Effector memory CD8-positive, alpha-beta T cell (primary cell): ENCODE measurements around the gene WNK4.
A peak's percentile ranks its signal among the peaks of the same experiment; 100 is the strongest.
"Not testable (repeated sequence)": the region's sequence is repeated elsewhere in the genome, so short reads cannot be mapped to it uniquely, and the experiment has no call there.

ENCODE experiments used
- ATAC-seq: fragments of 150-1000 bp; cut with Tn5 transposase; replicated peaks from 2 replicates; pipeline ENCODE4 v1.10.0; 2021; ENCODE audit warnings: mild to moderate bottlenecking, moderate library complexity
- DNase-seq, 3 experiments: peaks; one replicate each; pipeline ENCODE4 v3.0.0; 2021
- H3K27ac Mint-ChIP-seq, 2 donors: one replicate each; pipeline ENCODE4 v1.8.0; 2022; ENCODE audit warnings: mild to moderate bottlenecking in 2 of 2, mixed read lengths in 2 of 2, moderate library complexity in 2 of 2
- H3K27me3 Mint-ChIP-seq, 2 donors: one replicate each; pipeline ENCODE4 v1.8.0; 2022; ENCODE audit warnings: mixed read lengths in 2 of 2
- H3K36me3 Mint-ChIP-seq: one replicate; pipeline ENCODE4 v1.8.0; 2022; ENCODE audit warnings: mild to moderate bottlenecking, moderate library complexity, mixed read lengths; ENCODE audit not compliant: insufficient read depth
- H3K4me1 Mint-ChIP-seq, 2 donors: one replicate each; pipeline ENCODE4 v1.8.0; 2022; ENCODE audit warnings: low read depth in 2 of 2, mixed read lengths in 2 of 2
- H3K4me3 Mint-ChIP-seq, 2 donors: one replicate each; pipeline ENCODE4 v1.8.0; 2022; ENCODE audit warnings: mild to moderate bottlenecking in 2 of 2, mixed read lengths in 2 of 2, moderate library complexity in 2 of 2
- H3K9me3 Mint-ChIP-seq, 2 donors: one replicate each; pipeline ENCODE4 v1.8.0; 2022; ENCODE audit warnings: mixed read lengths in 2 of 2

Gene WNK4

DNA sequence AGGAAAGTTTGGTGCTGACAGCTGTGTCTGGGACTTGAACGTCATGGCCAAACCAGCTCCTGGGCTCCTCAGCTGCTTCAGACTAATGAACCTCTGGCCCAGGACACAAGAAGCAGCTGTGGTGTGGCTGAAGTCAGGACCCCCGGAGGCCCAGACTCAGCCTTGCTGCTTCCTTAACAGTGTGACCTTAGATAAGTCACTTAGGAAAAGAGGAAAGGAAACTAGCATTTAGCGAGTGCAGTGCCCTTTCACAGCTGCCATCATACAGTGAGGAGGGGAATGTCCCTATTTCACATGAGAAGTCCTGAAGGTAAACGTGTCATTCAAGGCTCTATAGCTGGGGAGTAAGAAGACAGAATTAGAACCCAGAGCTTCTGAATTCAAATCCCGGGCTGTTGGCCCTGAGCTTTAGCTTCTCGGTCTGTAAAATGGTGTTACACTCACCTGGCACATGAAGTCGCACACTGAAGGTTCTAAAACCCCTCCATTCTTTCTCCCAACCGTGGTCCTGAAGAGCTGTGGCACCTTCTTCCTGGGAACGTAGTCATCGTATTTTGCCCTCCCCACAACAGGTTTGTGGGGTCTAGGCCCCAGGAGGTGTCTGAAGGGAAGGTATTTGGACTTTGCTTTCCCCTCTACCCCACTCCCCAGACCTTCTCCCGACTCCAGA is 20.3 kb upstream of the WNK4 start:
- DNase-seq (no peak), ATAC-seq (peak; percentile 37)
- no peaks in the 10 kb centered on the region for H3K9me3 Mint-ChIP-seq
- peaks cover 6% of the 10 kb centered on the region for H3K36me3 Mint-ChIP-seq
- peak overlapping the region; percentile 49 to 63 for H3K4me3 Mint-ChIP-seq
- H3K27ac Mint-ChIP-seq = no peak overlapping the region
- H3K4me1 Mint-ChIP-seq = peaks cover 4 to 5% of the 10 kb centered on the region in 2 donors
- peaks cover 66 to 94% of the 10 kb centered on the region in 2 donors for H3K27me3 Mint-ChIP-seq

DNA sequence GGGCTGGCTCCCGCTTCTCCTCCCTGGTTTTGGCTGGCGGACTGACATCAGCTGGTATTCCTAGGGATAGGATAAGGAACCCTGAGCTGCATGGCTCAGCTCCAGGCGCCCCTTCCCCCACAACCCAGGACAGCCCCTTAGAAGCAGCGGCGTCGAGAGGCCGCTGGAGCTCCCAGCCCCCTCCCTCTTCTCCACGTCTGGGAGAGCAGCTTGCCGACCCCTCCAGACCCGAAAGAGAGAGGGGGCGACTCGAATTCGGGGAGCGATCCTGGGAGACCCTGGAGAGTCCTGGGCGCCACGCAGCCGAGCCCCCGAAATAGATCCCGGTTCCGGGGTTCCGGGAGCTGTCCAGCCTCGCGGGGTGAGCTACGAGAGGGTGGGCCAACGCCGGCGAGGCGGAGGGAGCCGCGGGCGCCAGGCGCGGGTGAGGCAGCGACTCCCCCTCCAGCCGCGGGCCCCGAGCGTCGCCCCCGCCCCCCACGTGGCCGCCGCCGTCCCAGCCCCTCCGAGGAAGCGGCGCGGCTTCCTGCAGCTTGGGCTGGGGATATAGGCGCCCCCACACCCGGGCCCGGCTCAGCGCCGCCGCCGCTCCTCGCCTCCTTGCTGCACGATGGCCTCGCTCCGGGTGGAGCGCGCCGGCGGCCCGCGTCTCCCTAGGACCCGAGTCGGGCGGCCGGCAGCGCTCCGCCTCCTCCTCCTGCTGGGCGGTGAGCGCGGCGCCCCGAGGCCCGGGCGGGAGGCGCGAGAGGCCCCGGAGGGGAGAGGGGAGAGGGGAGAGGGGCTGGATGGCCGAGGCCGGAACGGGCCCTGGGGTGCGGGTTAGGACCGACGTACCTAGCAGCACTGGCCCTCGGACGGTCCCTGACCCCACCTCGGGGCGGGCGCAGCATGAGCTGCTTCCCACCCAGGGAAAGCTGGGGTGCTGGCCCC is 19.5 kb upstream of the WNK4 start, which contains the start of gene RAMP2:
RAMP2 (plus strand) TSS at position 576 of the 930 bp plus-strand sequence; CDS start at position 611, 35 bp downstream.
- Mint-ChIP-seq H3K4me3 (peak within 1 kb of the TSS; percentile 63 to 67), H3K27me3 (peaks cover 67 to 94% of the 10 kb centered on the region in 2 donors), H3K4me1 (peaks cover 4 to 5% of the 10 kb centered on the region in 2 donors), H3K27ac (no peak within 1 kb of the TSS), H3K9me3 (no peaks in the 10 kb centered on the region), H3K36me3 (peaks cover 6% of the 10 kb centered on the region)
- no peak for DNase-seq
- ATAC-seq = peak; percentile 47

DNA sequence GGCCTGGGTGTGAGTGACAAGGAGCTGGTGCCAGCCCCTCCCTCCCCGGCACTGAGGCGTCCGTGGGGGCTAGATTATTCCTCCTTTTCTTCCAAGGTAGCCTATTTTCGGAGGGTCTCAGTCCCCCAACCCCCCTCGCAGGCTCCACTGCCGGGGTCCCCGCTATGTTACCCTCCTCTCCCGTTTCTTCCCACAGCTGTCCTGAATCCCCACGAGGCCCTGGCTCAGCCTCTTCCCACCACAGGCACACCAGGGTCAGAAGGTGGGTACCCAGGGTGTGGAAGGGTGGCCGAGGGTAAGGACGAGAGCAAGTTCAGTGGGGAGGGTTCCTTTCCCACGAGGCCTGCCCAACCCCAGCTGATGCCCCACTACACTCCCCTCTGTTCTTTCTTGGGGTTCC is 18.8 kb upstream of the WNK4 start:
- peaks cover 4 to 5% of the 10 kb centered on the region in 2 donors for H3K4me1 Mint-ChIP-seq
- H3K27me3 Mint-ChIP-seq = peaks cover 63 to 90% of the 10 kb centered on the region in 2 donors
- H3K36me3 Mint-ChIP-seq = peaks cover 6% of the 10 kb centered on the region
- ATAC-seq (no peak), DNase-seq (no peak)
- no peak overlapping the region for H3K27ac Mint-ChIP-seq
- no peaks in the 10 kb centered on the region for H3K9me3 Mint-ChIP-seq
- peak overlapping the region; percentile 63 to 67 for H3K4me3 Mint-ChIP-seq

DNA sequence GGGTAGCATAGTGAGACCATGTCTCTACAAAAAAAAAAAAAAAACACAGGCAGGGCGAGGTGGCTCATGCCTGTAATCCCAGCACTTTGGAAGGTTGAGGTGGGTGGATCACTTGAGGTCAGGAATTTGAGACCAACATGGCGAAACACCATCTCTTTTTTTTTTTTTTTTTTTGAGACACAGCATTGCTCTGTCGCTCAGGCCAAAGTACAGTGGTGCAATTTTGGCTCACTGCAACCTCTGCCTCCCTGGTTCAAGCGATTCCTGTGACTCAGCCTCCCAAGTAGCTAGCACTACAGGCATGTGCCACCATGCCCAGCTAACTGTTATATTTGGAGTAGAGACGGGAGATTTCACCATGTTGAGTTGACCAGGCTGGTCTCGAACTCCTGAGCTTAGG is 14.3 kb upstream of the WNK4 start:
- Mint-ChIP-seq H3K27me3 (peaks cover 59 to 71% of the 10 kb centered on the region in 2 donors), H3K4me1 (peaks cover 4 to 5% of the 10 kb centered on the region in 2 donors), H3K27ac (no peak overlapping the region), H3K36me3 (peaks cover 6% of the 10 kb centered on the region), H3K4me3 (no peak overlapping the region), H3K9me3 (no peaks in the 10 kb centered on the region)
- DNase-seq (no peak), ATAC-seq (no peak)

DNA sequence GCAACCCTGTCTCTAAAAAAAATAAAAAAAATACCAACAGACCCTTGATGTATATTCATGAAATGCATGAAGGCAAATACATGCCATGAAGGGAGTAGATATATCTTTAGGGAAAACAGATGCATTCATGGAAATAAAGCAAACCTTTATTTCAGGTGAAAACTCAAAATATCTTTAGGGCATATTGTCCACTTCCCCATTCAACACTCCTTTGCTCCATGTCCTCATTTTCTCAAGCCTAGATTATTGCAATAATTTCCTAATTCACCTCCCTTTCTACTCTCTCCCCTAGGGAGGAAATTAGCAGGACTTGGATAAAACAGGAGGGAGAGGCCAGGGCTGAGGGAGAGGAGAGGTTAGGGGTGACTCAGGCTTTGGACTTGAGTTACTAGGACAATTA is 12.9 kb upstream of the WNK4 start:
- H3K27me3 Mint-ChIP-seq = peaks cover 47 to 59% of the 10 kb centered on the region in 2 donors
- H3K4me3 Mint-ChIP-seq = no peak overlapping the region
- peaks cover 0 to 5% of the 10 kb centered on the region in 2 donors for H3K4me1 Mint-ChIP-seq

DNA sequence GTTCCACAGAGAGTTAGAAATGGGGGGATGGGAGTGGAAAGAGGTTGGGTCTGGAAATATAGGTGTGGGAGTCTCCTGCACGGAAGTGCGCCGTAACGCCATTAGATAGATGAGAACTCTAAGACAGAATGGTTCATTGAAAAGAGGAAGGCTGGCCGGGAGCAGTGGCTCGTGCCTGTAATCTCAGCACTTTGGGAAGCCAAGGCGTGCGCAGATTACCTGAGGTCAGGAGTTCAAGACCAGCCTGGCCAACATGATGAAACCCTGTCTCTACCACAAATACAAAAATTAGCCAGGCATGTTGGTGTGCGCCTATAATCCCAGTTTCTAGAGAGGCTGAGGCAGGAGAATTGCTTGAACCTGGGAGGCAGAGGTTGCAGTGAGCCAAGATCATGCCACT is 12.4 kb upstream of the WNK4 start:
- Mint-ChIP-seq H3K27ac (peak overlapping the region in 1 of 2 donors; percentile 27), H3K27me3 (peaks cover 42 to 54% of the 10 kb centered on the region in 2 donors)
- not testable (repeated sequence) for DNase-seq, H3K9me3 Mint-ChIP-seq, ATAC-seq, H3K4me3 Mint-ChIP-seq, H3K4me1 Mint-ChIP-seq, H3K36me3 Mint-ChIP-seq

More for the DNA sequence above, 12.9 kb upstream of the WNK4 start:
- H3K36me3 Mint-ChIP-seq = peaks cover 10% of the 10 kb centered on the region
- no peaks in the 10 kb centered on the region for H3K9me3 Mint-ChIP-seq
- ATAC-seq (no peak), DNase-seq (no peak)
- H3K27ac Mint-ChIP-seq = no peak overlapping the region

DNA sequence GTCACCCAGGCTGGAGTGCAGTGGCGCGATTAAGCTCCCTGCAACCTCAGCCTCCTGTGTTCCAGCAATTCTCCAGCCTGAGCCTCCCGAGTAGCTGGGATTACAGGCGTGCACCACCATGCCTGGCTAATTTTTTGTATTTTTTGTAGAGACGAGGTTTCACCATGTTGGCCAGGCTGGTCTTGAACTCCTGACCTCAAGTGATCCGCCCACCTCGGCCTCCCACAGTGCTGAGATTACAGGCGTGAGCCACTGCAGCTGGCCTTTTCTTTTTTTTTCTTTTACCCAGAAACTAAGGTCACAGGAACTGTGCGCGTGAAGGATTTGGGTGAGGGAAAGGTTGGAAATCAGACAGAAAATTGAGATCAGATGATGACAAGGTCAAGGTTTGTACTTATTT is 10.4 kb upstream of the WNK4 start:
- DNase-seq, H3K27ac Mint-ChIP-seq, H3K4me3 Mint-ChIP-seq, ATAC-seq, H3K9me3 Mint-ChIP-seq: not testable (repeated sequence)
- Mint-ChIP-seq H3K36me3 (peaks cover 13% of the 10 kb centered on the region), H3K4me1 (peaks cover 10 to 12% of the 10 kb centered on the region in 2 donors), H3K27me3 (peaks cover 26 to 35% of the 10 kb centered on the region in 2 donors)

DNA sequence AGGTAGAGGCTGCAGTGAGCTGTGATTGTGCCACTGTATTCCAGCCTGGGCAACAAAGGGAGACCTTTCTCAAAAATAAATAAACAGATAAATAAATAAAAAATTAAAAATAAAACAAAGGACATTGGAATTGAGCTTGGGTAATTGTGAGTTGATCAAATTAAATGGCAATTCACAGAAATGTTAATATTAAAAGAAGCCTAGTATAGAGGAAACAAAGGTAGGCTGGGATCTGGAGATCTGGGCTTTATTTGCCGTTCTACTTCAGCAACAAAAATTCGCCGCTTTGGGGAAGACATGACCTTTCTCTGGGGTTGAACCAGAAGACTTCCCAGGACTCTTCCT is 7.5 kb upstream of the WNK4 start:
- no peak for DNase-seq
- H3K9me3 Mint-ChIP-seq = no peaks in the 10 kb centered on the region
- H3K4me3 Mint-ChIP-seq = peak overlapping the region; percentile 100
- H3K36me3 Mint-ChIP-seq = peaks cover 27% of the 10 kb centered on the region
- peaks cover 8 to 10% of the 10 kb centered on the region in 2 donors for H3K27me3 Mint-ChIP-seq
- no peak for ATAC-seq
- H3K27ac Mint-ChIP-seq = peak overlapping the region; percentile 98 to 99
- H3K4me1 Mint-ChIP-seq = peaks cover 10 to 12% of the 10 kb centered on the region in 2 donors

DNA sequence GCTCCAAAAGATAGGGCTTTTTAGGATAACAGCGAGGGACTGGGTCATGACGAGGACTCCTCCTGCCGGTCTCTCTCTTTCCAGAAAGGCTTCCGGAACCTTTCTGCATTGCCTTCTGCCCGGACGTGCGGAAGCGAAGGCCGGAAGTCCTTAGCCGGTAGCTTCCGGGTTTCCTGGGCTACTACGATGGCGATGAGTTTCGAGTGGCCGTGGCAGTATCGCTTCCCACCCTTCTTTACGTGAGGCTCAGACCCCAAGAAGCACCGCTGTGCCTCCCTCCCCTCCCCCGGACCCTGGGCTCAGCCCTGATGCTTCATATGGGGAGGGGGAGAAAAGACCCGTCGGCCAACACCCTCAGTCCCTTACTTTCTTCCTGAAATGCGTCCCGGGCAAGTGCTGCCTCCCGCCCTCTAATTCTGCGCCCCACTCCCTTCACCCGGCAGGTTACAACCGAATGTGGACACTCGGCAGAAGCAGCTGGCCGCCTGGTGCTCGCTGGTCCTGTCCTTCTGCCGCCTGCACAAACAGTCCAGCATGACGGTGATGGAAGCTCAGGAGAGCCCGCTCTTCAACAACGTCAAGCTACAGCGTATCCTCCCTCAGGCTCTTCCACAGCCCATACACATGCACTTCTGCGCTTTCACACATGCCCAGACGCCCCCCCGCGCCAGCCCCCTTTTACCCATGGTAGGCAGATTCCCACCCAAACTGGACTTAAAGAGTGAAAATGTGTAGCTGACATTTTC is 6.9 kb upstream of the WNK4 start, which contains the start of gene VPS25:
VPS25 (plus strand) TSS at position 160 of the 746 bp plus-strand sequence; CDS start at position 187, 27 bp downstream.
- H3K36me3 Mint-ChIP-seq = peaks cover 29% of the 10 kb centered on the region
- H3K27ac Mint-ChIP-seq = peak within 1 kb of the TSS; percentile 98 to 99
- H3K4me1 Mint-ChIP-seq = peaks cover 10 to 12% of the 10 kb centered on the region in 2 donors
- H3K27me3 Mint-ChIP-seq = peaks cover 3 to 4% of the 10 kb centered on the region in 2 donors
- DNase-seq (peak; percentile 66 to 79 (median 70)), ATAC-seq (peak; percentile 97)
- no peaks in the 10 kb centered on the region for H3K9me3 Mint-ChIP-seq
- H3K4me3 Mint-ChIP-seq = peak within 1 kb of the TSS; percentile 100

DNA sequence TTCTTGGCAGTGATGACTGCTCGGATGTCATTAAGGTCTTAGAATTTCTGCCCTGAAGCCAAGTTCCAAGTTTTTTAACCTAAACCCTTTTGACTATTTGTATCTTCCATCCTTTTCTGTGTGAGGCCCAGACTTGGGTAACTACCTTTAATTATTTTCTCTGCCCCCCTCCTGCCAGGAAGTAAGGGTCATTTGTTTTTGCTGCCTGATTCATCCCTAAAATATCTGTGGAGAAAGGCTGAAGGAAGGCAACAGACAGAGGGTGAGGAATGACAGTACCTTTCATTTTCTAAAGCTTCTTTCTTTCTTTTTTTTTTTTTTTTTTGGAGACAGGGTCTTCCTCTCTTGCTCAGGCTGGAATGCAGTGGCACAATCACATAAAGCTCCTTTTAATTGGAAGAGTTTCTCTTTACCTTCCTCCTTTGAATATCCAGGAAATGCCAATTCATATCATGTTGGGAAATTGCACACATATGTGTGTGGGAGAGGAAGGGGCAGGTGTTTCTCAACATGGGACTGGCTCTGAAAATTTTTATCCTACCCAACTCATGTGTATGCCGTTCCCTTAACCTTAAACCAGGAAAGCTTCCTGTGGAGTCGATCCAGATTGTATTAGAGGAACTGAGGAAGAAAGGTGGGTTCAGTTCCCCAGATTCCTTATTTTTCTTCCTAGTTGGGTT is 6.2 kb upstream of the WNK4 start:
- Mint-ChIP-seq H3K4me1 (peaks cover 11 to 14% of the 10 kb centered on the region in 2 donors), H3K9me3 (no peaks in the 10 kb centered on the region), H3K4me3 (peak overlapping the region; percentile 100), H3K36me3 (peaks cover 35% of the 10 kb centered on the region), H3K27ac (peak overlapping the region; percentile 98 to 99), H3K27me3 (peaks cover 0 to 2% of the 10 kb centered on the region in 2 donors)
- no peak for ATAC-seq
- DNase-seq = no peak

DNA sequence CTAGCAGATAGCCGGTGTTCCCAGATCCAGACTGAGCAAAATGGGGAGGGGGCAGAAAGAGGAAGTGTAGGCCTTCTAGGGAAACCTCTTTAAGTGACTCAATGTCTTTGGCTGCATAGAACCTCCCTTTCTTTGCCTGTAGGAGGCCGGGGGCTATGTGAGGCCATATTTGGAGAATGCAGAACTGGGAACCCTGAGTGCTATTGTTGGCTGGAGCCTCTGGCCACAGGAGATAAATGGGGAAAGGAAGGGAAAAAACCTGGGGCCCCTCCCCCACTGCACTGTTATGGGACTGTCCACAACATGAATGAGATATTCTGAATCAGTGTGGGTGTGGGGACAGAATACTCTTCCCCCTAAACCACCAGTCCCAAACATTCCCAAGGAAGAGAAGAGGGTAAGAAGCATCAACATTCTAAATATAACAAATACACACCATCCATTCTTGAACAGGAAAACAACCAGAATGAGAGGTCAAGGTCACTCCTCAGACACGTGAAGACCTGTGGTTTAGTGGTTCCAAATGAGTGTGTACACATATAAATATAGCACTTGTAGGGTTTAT is 4.8 kb upstream of the WNK4 start:
- Mint-ChIP-seq H3K9me3 (no peaks in the 10 kb centered on the region), H3K36me3 (peaks cover 41% of the 10 kb centered on the region), H3K27ac (no peak overlapping the region), H3K4me1 (peaks cover 17 to 21% of the 10 kb centered on the region in 2 donors), H3K27me3 (peaks cover under 1 to 13% of the 10 kb centered on the region in 2 donors), H3K4me3 (no peak overlapping the region)
- DNase-seq = no peak
- no peak for ATAC-seq

DNA sequence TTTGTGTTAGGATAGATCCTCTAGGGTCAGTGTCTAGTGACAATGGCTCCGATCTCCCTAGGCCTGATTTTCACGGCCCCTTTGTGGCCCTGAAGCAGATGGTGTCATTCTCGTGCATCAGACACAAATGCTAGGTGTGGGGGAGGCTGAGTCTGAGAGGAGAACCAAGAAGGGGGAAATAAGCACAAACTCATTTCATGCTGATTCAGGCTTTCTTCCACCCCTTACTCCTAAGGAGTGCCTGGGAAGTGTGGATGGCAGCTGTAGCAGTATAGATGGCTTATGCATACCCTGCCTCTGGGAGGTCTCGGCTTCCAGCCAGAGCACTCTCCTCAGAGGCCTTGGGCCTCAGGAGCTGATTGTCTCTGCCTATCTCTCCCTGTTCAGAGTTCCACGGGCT is 1.8 kb upstream of the WNK4 start:
- H3K9me3 Mint-ChIP-seq = no peaks in the 10 kb centered on the region
- peaks cover 23 to 42% of the 10 kb centered on the region in 2 donors for H3K27me3 Mint-ChIP-seq
- DNase-seq (no peak), ATAC-seq (no peak)
- peaks cover 16 to 19% of the 10 kb centered on the region in 2 donors for H3K4me1 Mint-ChIP-seq
- H3K36me3 Mint-ChIP-seq = peaks cover 35% of the 10 kb centered on the region
- no peak overlapping the region for H3K27ac Mint-ChIP-seq
- no peak overlapping the region for H3K4me3 Mint-ChIP-seq
